Breast epithelium (tissue), 3 donors: Measurements from ENCODE around the gene NCK2.

Experiments used
- POLR2AphosphoS5 ChIP-seq, 3 donors: sonication (generic); formaldehyde crosslinking; IDR thresholded peaks; one replicate each; pipeline ENCODE4 v1.6.1; 2017; ENCODE audit warnings: antibody characterized with exemption in 3 of 3
- TF ChIP-seq, protein P1 (sequence below), 3 donors: fragments of 450-650 bp; IDR thresholded peaks; one replicate each; pipeline ENCODE4 v1.5.1; 2016 to 2017; ENCODE audit warnings: antibody characterized with exemption in 3 of 3, mild to moderate bottlenecking in 3 of 3, moderate library complexity in 3 of 3

DNA sequence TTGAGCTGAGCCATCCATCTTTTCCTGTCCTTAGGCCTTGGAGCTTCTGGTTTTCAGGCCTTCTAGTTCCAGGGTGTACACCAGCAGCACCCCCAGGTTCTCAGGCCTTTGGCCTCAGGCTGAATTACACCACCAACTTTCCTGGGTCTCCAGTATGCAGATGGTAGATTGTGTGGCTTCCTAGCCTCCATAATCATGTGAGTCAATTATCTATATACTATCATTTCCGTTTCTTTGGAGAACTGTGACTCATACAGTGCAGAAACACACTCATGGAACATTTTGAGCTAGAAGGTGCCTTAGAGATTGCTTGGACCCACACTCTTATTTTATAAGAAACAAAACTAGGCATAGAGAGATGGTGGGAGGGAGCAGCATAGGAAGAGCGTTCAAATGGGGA lies 167.4 kb downstream of the NCK2 start:
- TF ChIP-seq, protein P1, sequence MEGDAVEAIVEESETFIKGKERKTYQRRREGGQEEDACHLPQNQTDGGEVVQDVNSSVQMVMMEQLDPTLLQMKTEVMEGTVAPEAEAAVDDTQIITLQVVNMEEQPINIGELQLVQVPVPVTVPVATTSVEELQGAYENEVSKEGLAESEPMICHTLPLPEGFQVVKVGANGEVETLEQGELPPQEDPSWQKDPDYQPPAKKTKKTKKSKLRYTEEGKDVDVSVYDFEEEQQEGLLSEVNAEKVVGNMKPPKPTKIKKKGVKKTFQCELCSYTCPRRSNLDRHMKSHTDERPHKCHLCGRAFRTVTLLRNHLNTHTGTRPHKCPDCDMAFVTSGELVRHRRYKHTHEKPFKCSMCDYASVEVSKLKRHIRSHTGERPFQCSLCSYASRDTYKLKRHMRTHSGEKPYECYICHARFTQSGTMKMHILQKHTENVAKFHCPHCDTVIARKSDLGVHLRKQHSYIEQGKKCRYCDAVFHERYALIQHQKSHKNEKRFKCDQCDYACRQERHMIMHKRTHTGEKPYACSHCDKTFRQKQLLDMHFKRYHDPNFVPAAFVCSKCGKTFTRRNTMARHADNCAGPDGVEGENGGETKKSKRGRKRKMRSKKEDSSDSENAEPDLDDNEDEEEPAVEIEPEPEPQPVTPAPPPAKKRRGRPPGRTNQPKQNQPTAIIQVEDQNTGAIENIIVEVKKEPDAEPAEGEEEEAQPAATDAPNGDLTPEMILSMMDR (IDR thresholded peaks at IDR 0.05), result no peak
- TF ChIP-seq POLR2AphosphoS5 (IDR thresholded peaks at IDR 0.05), result no peak
